HEK293 (cell line): ENCODE measurements around the gene AGBL3.

Experiments
- CTCF ChIA-PET: fragments of 350-600 bp; formaldehyde crosslinking; extraction: SDS; loops from one replicate; lab custom pipeline; 2021; ENCODE audit warnings: antibody characterized with exemption; lab: Yijun Ruan, JAX
- POLR2A ChIA-PET: fragments of 300-600 bp; formaldehyde crosslinking; extraction: SDS; loops from one replicate; lab custom pipeline; 2020; ENCODE audit warnings: antibody characterized with exemption, inconsistent platforms; lab: Yijun Ruan, JAX
- H3K27ac ChIP-seq: fragments of 200-500 bp; sonication (Bioruptor generic); 2 replicates; pipeline ENCODE4 v1.5.1; 2014; ENCODE audit warnings: low read depth, low read length, control low read depth, inconsistent platforms; ENCODE audit errors: extremely low read depth
- H3K36me3 ChIP-seq, 2 experiments: fragments of 200-500 bp in 1 of 2; sonication (Bioruptor generic) in 1 of 2; 1 replicate in 1 of 2; 2 replicates in 1 of 2; pipeline ENCODE4 v1.5.1; 2014 to 2017; ENCODE audit warnings: inconsistent platforms in 2 of 2, low read length in 2 of 2; ENCODE audit not compliant: control insufficient read depth in 2 of 2, insufficient read depth in 1 of 2
- H3K4me1 ChIP-seq: fragments of 200-500 bp; sonication (Bioruptor generic); 2 replicates; pipeline ENCODE4 v1.5.1; 2014; ENCODE audit warnings: mild to moderate bottlenecking, low read length, inconsistent platforms; ENCODE audit not compliant: control insufficient read depth, insufficient read depth
- H3K4me3 ChIP-seq: 2 replicates; pipeline ENCODE4 v1.5.1; 2011; ENCODE audit warnings: low read depth, mild to moderate bottlenecking, control low read depth, low read length, moderate library complexity
- H3K9me3 ChIP-seq: fragments of 200-500 bp; sonication (Bioruptor generic); 2 replicates; pipeline ENCODE4 v1.5.1; 2014; ENCODE audit warnings: low read depth, low read length, inconsistent platforms; ENCODE audit not compliant: control insufficient read depth, insufficient read depth
- BCL11A ChIP-seq: fragments of 450-650 bp; formaldehyde crosslinking; IDR thresholded peaks from 2 replicates; pipeline ENCODE4 v1.5.1; 2016; ENCODE audit warnings: low read depth, missing biosample characterization, missing genetic modification characterization
- BCL11B ChIP-seq: fragments of 450-650 bp; formaldehyde crosslinking; IDR thresholded peaks from 2 replicates; pipeline ENCODE4 v1.5.1; 2016; ENCODE audit warnings: low read depth, missing biosample characterization, missing genetic modification characterization
- EGR2 ChIP-seq: fragments of 450-650 bp; formaldehyde crosslinking; IDR thresholded peaks from 2 replicates; pipeline ENCODE4 v1.5.1; 2016; ENCODE audit warnings: low read depth, missing biosample characterization, missing genetic modification characterization
- ELK4 ChIP-seq: IDR thresholded peaks from 2 replicates; pipeline ENCODE4 v1.6.1; 2011; ENCODE audit warnings: mild to moderate bottlenecking, low read depth, low read length, borderline replicate concordance
- FEZF1 ChIP-seq: fragments of 450-650 bp; formaldehyde crosslinking; IDR thresholded peaks from 2 replicates; pipeline ENCODE4 v1.5.1; 2016; ENCODE audit warnings: missing biosample characterization, missing genetic modification characterization
- GLIS1 ChIP-seq: fragments of 450-650 bp; formaldehyde crosslinking; IDR thresholded peaks from 2 replicates; pipeline ENCODE4 v1.5.1; 2016; ENCODE audit warnings: missing biosample characterization, missing genetic modification characterization
- OSR2 ChIP-seq: fragments of 450-650 bp; formaldehyde crosslinking; IDR thresholded peaks from 2 replicates; pipeline ENCODE4 v1.5.1; 2016; ENCODE audit warnings: missing biosample characterization, missing genetic modification characterization
- PRDM4 ChIP-seq: fragments of 450-650 bp; formaldehyde crosslinking; IDR thresholded peaks from 2 replicates; pipeline ENCODE4 v1.5.1; 2017; ENCODE audit warnings: missing biosample characterization, missing genetic modification characterization
- TCF7L2 ChIP-seq: IDR thresholded peaks from 2 replicates; pipeline ENCODE4 v1.6.1; 2011; ENCODE audit warnings: low read depth, mild to moderate bottlenecking, inconsistent platforms, low read length, moderate library complexity, borderline replicate concordance
- ZFP37 ChIP-seq: fragments of 450-650 bp; formaldehyde crosslinking; IDR thresholded peaks from 2 replicates; pipeline ENCODE4 v1.5.1; 2016; ENCODE audit warnings: missing biosample characterization, missing genetic modification characterization
- ZNF133 ChIP-seq: fragments of 450-650 bp; formaldehyde crosslinking; IDR thresholded peaks from 2 replicates; pipeline ENCODE4 v1.5.1; 2016; ENCODE audit warnings: missing biosample characterization, missing genetic modification characterization
- ZNF148 ChIP-seq: fragments of 450-650 bp; formaldehyde crosslinking; IDR thresholded peaks from 2 replicates; pipeline ENCODE4 v1.5.0; 2017; ENCODE audit warnings: missing biosample characterization, missing genetic modification characterization, borderline replicate concordance
- ZNF18 ChIP-seq: fragments of 450-650 bp; formaldehyde crosslinking; IDR thresholded peaks from 2 replicates; pipeline ENCODE4 v1.5.1; 2016; ENCODE audit warnings: missing biosample characterization, missing genetic modification characterization
- ZNF223 ChIP-seq: fragments of 450-650 bp; formaldehyde crosslinking; IDR thresholded peaks from 2 replicates; pipeline ENCODE4 v1.5.1; 2016; ENCODE audit warnings: missing biosample characterization, missing genetic modification characterization
- ZNF366 ChIP-seq: fragments of 450-650 bp; formaldehyde crosslinking; conservative IDR thresholded peaks from 2 replicates; pipeline ENCODE4 v1.5.1; 2016; ENCODE audit warnings: missing biosample characterization, missing genetic modification characterization
- ZNF514 ChIP-seq: fragments of 450-650 bp; formaldehyde crosslinking; IDR thresholded peaks from 2 replicates; pipeline ENCODE4 v1.5.1; 2016; ENCODE audit warnings: missing biosample characterization, missing genetic modification characterization
- ZXDB ChIP-seq: fragments of 450-650 bp; formaldehyde crosslinking; IDR thresholded peaks from 2 replicates; pipeline ENCODE4 v1.5.1; 2016; ENCODE audit warnings: missing biosample characterization, missing genetic modification characterization
- TF ChIP-seq, protein P1 (sequence below): fragments of 450-650 bp; formaldehyde crosslinking; IDR thresholded peaks from 2 replicates; pipeline ENCODE4 v1.5.1; 2016; ENCODE audit warnings: missing biosample characterization, missing genetic modification characterization
- TF ChIP-seq, protein P2 (sequence below): fragments of 450-650 bp; formaldehyde crosslinking; IDR thresholded peaks from 2 replicates; pipeline ENCODE4 v1.5.1; 2017; ENCODE audit warnings: missing biosample characterization, mild to moderate bottlenecking, missing genetic modification characterization, moderate library complexity

Gene AGBL3

GRCh38 chr7:135150072-135150782 is 163.9 kb downstream of the AGBL3 start:
- no peaks in the 10 kb centered on the region for H3K36me3 ChIP-seq
- no peaks in the 10 kb centered on the region for H3K4me1 ChIP-seq
- POLR2A ChIA-PET: no interaction called here
- no peak overlapping the region for H3K27ac ChIP-seq
- no peak overlapping the region for H3K4me3 ChIP-seq
- CTCF ChIA-PET: no interaction called here
- no peak for TF ChIP-seq ZNF366 (tag by site-specific recombination)
- no peak for TF ChIP-seq BCL11B (tag by site-specific recombination)
- no peak for TF ChIP-seq TCF7L2
- no peak for TF ChIP-seq BCL11A (tag by site-specific recombination)
- TF ChIP-seq PRDM4 (tag by site-specific recombination): no peak
- TF ChIP-seq ZNF18 (tag by site-specific recombination): no peak
- no peaks in the 10 kb centered on the region for H3K9me3 ChIP-seq

GRCh38 chr7:135151132-135151531 is 164.8 kb downstream of the AGBL3 start:
- H3K9me3 ChIP-seq: no peaks in the 10 kb centered on the region
- H3K4me3 ChIP-seq: no peak overlapping the region
- TF ChIP-seq FEZF1 (no peak), EGR2 (no peak), ZXDB (no peak), ZFP37 (tag by site-specific recombination) (no peak), OSR2 (no peak)
- TF ChIP-seq, protein P1, sequence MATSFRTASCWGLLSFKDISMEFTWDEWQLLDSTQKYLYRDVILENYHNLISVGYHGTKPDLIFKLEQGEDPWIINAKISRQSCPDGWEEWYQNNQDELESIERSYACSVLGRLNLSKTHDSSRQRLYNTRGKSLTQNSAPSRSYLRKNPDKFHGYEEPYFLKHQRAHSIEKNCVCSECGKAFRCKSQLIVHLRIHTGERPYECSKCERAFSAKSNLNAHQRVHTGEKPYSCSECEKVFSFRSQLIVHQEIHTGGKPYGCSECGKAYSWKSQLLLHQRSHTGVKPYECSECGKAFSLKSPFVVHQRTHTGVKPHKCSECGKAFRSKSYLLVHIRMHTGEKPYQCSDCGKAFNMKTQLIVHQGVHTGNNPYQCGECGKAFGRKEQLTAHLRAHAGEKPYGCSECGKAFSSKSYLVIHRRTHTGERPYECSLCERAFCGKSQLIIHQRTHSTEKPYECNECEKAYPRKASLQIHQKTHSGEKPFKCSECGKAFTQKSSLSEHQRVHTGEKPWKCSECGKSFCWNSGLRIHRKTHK (tag by site-specific recombination): no peak
- H3K27ac ChIP-seq: no peak overlapping the region
- H3K36me3 ChIP-seq: no peaks in the 10 kb centered on the region
- POLR2A ChIA-PET: no interaction called here
- CTCF ChIA-PET: interaction anchor here (1.5 kb wide), 1 partner anchor 17 kb away, joined by 3 read pairs; no protein-coding TSS in a partner anchor
- no peaks in the 10 kb centered on the region for H3K4me1 ChIP-seq

DNA sequence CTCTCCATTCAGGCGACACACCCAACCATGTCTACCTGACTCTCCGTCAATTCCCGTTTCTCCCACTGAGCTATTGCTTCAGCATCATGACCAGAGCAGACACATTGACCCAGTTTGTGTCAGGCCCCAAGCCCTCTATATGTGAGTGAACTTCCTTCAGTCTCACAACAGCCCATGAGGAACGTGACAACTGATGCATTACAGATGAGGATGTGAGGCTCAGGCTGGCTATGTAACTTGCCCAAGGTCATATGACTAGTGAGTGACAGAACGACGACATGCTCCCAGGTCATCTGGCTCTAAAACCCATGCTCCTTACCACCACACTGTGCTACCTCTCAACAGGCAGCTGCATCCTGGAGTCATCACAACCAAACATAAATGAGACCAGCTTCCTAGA is 165.2 kb downstream of the AGBL3 start:
- CTCF ChIA-PET: interaction anchor here (1.5 kb wide), 1 partner anchor 17 kb away, joined by 3 read pairs; no protein-coding TSS in a partner anchor
- Histone ChIP-seq H3K36me3 (no peaks in the 10 kb centered on the region), H3K9me3 (no peaks in the 10 kb centered on the region), H3K4me3 (no peak overlapping the region), H3K27ac (no peak overlapping the region), H3K4me1 (no peaks in the 10 kb centered on the region)
- POLR2A ChIA-PET: no interaction called here
- no peak for TF ChIP-seq ZNF148 (tag by site-specific recombination)
- TF ChIP-seq, protein P2, sequence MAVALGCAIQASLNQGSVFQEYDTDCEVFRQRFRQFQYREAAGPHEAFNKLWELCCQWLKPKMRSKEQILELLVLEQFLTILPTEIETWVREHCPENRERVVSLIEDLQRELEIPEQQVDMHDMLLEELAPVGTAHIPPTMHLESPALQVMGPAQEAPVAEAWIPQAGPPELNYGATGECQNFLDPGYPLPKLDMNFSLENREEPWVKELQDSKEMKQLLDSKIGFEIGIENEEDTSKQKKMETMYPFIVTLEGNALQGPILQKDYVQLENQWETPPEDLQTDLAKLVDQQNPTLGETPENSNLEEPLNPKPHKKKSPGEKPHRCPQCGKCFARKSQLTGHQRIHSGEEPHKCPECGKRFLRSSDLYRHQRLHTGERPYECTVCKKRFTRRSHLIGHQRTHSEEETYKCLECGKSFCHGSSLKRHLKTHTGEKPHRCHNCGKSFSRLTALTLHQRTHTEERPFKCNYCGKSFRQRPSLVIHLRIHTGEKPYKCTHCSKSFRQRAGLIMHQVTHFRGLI (tag by site-specific recombination): no peak
- TF ChIP-seq ZNF514: no peak
- TF ChIP-seq ZNF223: no peak
- no peak for TF ChIP-seq ZNF133
- no peak for TF ChIP-seq ELK4
- TF ChIP-seq GLIS1 (tag by site-specific recombination): no peak
